ENCODE results near the gene GLP2R.

- TF ChIP-seq CTCF (IDR thresholded peaks at IDR 0.05 in 4 of 5, conservative IDR thresholded peaks at IDR 0.05 in 1 of 5) = no peak
- TF ChIP-seq POLR2A (IDR thresholded peaks at IDR 0.05) = no peak
Measured at GRCh38 chr17:9798724-9799123, 27.0 kb upstream of the GLP2R start.

Measured in gastrocnemius medialis (tissue), 4 donors.